Measurements from ENCODE around the gene DYNC1LI2.

Gene DYNC1LI2

DNA sequence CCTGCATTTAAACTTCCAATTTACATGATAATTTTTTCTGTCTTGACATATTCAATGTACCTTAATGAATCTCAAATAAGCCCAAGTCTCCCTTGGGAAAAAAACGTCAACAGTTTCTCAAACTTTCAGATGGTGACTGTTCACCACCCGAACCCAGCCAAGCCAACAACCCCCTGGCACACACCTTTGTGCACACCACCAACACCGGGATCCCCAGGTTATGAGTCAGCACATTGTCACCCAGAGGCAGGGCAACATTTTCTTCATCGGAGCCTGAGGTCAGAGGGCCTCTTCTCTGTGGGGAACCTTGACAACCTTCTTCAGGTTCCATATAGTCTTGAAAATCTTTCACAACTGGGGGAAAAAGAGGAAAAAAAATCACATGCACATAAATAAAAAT is 15.5 kb downstream of the DYNC1LI2 start:
- no peak for DNase-seq

DNA sequence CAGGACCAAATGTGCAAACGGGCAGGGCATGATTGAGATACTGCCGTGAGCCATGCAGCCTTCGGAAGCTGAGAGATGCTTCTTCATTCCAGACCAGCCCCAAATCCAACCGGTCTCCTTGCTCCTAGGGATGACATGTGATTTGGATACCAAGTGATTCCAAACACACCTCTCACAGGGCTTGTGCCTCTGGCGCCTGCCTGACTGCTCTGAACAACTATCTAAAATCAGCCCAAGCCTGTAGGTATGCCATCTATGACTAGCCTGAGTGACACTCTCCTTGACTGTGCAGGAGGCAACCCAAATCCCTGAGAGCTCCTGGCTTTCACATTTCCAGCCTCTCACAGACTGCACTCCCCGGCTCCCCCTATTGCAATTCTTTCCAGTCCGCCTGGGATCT is 20.3 kb downstream of the DYNC1LI2 start:
- DNase-seq: no peak

DNA sequence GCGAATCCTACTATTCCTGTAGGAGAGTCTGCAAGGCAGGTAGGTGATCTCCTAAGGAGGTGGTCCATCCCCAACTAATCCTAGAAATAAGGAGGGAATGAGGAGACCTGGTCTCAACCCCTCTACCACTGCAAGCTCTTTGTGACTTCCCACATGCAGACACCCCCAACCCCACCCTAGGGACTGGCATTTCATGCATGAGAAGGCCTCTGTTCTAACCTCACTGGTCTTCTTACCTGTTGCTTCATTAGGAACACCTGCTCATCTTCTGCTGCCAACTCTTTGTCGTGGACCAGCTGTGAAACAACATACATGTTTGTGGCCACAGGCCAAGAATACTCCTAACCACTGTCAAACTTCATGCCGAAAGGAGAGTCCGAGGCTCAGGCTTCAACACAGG is 22.6 kb downstream of the DYNC1LI2 start:
- DNase-seq: peak; percentile 31

- peak; percentile 44 for DNase-seq
Observed at GRCh38 chr16:66728117-66728787, 23.2 kb downstream of the DYNC1LI2 start.

DNA sequence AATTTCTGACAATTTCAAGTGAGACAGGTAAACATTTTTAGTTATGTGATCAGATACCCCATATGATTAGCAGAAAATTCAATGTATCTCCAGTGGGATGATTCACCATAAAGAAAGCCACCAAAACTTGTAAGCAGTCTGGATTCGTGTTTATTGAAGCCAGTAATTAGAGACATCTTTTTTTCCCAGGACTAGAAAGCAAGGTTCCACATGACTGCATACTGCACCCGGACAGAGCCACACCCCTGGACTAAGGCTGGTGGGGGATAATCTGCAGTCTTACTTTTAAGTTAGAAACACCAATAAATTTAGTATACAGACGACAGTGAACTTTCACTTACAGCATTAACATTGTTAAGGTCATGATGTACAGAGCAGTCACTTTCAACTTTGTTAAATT is 30.6 kb downstream of the DYNC1LI2 start:
- DNase-seq: no peak

- no peak for DNase-seq
Observed at GRCh38 chr16:66719246-66719645, 32.2 kb downstream of the DYNC1LI2 start.

DNA sequence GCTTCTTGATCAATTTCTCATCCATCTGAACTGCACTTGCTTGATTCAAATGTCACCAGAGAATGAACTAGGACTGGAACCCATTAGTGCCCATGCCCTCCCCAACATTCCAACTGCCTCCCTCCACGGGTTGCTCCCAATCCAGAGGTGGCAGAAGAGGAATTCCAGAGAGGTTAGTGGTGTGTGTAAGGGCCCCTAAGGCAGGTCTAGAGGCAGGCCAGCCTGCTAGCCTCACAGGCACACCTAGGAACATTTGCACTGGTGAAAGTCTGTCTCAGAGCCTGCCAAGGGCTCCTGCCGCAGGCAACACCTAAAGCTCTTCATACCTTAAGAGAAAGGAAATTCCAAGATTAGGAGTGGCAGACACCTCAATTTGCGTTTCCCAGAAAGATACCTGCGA is 33.6 kb downstream of the DYNC1LI2 start:
- no peak for DNase-seq

DNA sequence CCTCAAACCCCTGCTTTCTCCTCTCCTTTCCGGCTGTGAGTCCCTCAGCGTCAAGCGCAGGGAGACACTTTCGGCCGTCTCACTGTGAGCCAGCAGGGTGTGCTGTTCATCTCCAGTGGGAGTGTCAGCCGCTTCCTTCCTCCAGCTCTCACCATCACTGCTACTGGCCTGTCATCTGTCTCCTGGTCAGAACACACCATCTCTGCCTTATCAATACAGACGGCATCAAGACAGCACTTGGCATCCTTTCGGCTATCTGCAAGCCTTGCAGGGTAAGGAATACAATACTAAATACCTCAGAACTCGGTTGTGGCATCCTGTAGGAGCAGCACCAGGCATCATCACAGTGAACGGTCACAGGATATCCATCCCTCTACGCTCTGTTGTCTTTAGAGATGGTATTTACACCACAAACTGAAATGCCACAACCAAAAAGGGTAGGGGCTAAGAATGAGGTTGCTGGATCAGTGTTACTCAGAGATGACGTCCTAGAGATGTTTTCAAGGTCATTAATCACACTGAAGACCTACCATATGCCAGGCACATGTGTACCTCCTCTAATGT is 34.2 kb downstream of the DYNC1LI2 start:
- DNase-seq: no peak

DNA sequence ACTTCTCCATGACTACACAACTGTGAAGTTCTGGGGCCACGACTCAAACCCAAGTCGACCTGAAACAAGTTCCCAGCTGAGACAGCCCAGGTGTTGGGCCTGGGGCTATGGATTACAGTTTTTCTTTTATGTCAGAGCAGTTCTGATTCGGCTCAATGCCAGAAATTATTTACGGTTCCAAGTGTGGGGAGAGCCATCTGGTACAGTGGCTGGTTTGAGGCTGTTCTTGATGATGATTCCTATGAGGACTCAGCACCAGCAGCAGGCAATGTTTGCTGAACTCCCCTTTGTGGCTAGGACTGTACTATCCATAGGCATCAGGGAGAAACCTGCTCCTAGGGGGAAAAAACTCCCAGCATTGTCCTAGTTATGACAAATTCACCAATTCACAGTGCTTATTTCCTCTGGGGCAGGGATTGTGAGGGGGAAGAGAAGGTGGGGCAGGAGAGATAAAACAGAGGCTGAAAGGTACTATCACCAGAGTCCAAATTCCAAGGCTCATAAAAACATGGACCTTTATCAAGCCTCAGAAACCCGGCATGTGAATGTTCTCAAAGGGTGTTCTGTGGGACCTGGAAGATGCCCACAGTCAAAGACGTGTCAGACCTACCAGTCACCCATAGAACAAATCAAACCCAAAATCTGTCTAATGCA is 36.6 kb downstream of the DYNC1LI2 start:
- DNase-seq: no peak

GRCh38 chr16:66714062-66714461 is 37.3 kb downstream of the DYNC1LI2 start:
- no peak for DNase-seq

DNA sequence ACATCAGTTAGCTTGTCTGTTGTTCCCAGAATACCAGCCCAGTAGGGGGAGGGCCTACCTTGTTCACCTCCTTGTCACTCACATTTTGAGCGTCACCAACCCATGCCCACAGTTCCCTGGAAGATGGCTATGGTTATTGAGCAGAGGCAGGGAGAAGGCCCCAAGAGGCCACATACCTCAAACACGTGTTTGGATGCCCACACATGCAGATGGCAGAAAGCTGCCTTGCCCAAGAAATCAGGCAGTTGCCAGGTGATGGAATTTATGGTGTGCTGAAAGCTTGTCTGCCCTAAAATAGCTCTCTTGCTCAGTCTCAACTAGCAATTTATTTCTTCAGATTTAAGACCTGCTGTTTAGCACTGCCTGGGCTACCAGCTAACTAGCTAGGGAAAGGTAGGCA is 38.3 kb downstream of the DYNC1LI2 start:
- DNase-seq: no peak

- DNase-seq: no peak
Observed at GRCh38 chr16:66712512-66712911, 38.9 kb downstream of the DYNC1LI2 start.

DNA sequence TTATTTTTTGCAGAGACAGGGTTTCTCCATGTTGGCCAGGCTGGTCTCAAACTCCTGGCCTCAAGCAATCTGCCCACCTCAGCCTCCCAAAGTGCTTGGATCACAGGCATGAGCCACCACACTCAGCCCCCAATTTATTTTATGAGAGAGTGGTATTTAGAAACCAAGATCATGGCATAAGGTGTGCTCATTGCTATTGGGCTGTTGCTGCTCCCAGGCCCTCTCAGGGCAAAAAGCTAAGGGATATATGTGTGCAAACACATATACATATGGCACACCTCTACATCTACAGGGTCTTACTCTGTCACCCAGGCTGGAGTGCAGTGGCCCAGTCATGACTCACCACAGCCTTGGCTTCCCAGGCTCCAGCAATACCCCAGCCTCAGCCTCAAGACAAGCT is 39.8 kb downstream of the DYNC1LI2 start:
- no peak for DNase-seq

- no peak for DNase-seq
Observed at GRCh38 chr16:66706506-66706880, 44.9 kb downstream of the DYNC1LI2 start.

DNA sequence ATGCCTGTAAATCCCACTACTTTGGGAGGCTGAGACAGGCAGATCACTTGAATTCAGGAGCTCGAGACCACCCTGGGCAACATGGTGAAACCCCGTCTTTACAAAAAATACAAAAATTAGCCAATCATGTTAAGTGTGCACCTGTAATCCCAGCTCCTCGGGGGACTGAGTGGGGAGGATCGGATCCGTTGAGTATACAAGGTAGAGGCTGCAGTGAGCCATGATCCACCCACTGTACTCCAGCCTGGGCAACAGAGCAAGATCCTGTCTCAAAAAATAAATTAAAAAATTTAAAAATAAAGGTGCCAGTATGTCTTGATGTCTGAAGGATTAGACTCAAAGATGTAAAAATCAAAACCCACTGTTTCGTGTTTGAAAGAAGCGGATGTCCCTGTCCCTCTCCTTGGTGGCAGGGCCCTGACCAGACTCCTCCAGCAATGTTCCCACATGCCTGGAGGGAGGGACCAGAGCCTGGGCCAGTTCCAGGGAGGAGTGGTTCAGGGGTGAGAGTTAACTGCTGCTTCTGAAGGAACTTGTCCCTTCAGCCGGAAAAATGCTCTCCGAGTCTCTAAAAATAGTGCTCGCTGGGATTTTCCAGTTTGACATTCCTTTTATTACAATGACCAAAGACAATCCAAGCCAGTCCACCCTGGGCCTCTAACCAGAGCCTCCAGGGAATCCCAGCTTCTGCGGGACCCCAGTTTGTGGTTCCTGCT is 45.5 kb downstream of the DYNC1LI2 start:
- no peak for DNase-seq

DNA sequence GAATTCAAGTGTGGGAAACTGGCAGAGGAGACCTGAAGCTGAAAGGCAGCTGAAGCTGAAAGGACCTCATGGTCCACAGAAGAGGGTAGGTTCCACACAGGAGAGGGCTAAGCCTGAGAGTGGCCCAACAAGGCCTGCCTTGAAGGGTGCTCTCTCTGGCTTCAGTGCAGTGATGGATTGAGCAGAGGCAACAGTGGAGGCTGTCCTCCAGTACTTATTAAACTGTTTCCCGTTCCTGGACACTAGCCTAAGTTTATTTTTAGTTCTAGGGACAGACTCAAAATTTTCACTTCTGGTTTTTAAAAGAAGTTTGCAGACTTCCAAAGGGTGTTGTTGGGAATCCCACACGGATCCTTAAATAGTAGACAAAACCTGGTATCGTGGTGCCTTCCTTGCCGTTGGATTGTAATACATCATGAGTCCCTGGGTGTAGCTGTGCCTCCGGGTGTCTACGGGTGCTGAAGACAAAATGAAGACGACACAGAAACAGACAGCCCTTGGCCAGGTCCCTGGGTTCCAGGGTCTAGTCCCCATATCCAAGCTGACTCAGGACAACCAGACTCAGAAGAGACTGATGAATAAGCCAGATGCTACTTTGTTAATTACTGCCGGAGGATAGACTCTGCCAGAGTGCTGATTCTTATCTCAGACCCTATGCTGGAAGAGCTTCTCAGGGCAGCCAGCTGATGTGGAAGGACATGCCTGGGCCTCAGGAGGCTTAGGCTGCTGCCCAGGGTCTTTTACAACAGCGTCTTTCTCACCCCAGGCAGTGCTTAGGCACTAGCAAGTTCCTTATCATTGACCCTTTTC is 47.8 kb downstream of the DYNC1LI2 start:
- DNase-seq: no peak

DNA sequence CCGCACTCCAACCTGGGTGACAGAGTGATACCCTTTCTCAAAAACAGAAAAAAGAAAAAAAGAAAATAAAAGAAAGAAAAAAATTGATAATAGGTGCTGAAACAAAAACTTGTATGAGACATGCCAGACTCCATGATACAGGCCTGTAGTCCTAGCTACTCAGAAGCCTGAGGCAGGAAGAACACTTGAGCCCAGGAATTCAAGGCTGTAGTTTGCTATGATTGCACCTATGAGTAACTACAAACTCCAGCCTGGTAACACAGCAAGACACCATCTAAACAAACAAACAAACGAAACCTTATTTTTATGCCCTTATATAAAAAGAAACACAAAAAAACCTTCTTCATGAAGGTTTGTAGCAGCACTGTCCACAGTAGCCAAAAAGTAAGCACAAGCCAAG is 49.9 kb downstream of the DYNC1LI2 start:
- no peak for DNase-seq

DNA sequence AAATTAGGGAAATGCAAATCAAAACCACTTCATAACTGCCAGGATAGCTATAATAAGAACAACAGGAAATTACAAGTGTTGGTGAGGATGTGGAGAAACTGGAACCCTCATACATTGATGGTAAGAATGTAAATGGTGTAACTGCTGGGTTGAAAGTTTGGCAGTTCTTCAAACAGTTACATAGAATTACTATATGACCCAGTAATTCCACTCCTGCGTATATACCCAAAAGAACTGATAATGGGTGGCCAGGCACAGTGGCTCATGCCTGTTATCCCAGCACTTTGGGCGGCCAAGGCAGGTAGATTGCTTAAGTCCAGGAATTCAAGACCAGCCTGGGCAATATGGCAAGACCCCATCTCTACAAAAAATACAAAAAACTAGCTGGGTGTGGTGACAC is 50.4 kb downstream of the DYNC1LI2 start:
- DNase-seq: no peak

- no peak for DNase-seq
Observed at GRCh38 chr16:66699898-66700297, 51.5 kb downstream of the DYNC1LI2 start.

GRCh38 chr16:66698046-66698445 is 53.4 kb downstream of the DYNC1LI2 start:
- no peak for DNase-seq

GRCh38 chr16:66696669-66697630 is 54.5 kb downstream of the DYNC1LI2 start, which contains the start of gene CMTM4:
Gene CMTM4, minus strand, starts transcription at chr16:66696743. Its CDS starts 218 bp downstream, at chr16:66696525.
- no peak for DNase-seq
